Prostate gland (tissue), 2 donors: ENCODE data around the gene LACRT.

Experiments
- CTCF ChIP-seq, 4 experiments: fragments of 200-600 bp in 2 of 4; fragments of 450-650 bp in 2 of 4; sonication (generic) in 2 of 4; IDR thresholded peaks; 1 replicate in 3 of 4; 2 replicates in 1 of 4; pipeline ENCODE4 v1.5.1; 2016 to 2019; ENCODE audit warnings: antibody characterized with exemption in 4 of 4, mild to moderate bottlenecking in 2 of 4, moderate library complexity in 2 of 4
- POLR2A ChIP-seq: fragments of 450-650 bp; IDR thresholded peaks from one replicate; pipeline ENCODE4 v1.6.1; 2016; ENCODE audit warnings: antibody characterized with exemption, mild to moderate bottlenecking
- POLR2AphosphoS5 ChIP-seq: sonication (generic); formaldehyde crosslinking; IDR thresholded peaks from one replicate; pipeline ENCODE4 v1.6.1; 2017; ENCODE audit warnings: antibody characterized with exemption

GRCh38 chr12:54667945-54668344 lies 33.2 kb upstream of the LACRT start:
- no peak for TF ChIP-seq CTCF (IDR thresholded peaks at IDR 0.05)
- TF ChIP-seq POLR2AphosphoS5, result no peak
- TF ChIP-seq POLR2A, result no peak
